Mesangial cell (primary cell): Measurements from ENCODE around the gene NDUFA1. TPM values are rescaled to one million over a fixed set of nuclear protein-coding genes. Genes with fewer than 3 reads are reported as not detected.

ENCODE experiments used
- total RNA-seq: library from RNA; depleted of rRNA; stranded (reverse); fragments of >200 nt; gene quantifications from 2 replicates; pipeline ENCODE4 v1.2.3, GENCODE V29; 2015

The NDUFA1 gene
- 18.9 and 23.2 TPM in 2 replicates for total RNA-seq

DNA sequence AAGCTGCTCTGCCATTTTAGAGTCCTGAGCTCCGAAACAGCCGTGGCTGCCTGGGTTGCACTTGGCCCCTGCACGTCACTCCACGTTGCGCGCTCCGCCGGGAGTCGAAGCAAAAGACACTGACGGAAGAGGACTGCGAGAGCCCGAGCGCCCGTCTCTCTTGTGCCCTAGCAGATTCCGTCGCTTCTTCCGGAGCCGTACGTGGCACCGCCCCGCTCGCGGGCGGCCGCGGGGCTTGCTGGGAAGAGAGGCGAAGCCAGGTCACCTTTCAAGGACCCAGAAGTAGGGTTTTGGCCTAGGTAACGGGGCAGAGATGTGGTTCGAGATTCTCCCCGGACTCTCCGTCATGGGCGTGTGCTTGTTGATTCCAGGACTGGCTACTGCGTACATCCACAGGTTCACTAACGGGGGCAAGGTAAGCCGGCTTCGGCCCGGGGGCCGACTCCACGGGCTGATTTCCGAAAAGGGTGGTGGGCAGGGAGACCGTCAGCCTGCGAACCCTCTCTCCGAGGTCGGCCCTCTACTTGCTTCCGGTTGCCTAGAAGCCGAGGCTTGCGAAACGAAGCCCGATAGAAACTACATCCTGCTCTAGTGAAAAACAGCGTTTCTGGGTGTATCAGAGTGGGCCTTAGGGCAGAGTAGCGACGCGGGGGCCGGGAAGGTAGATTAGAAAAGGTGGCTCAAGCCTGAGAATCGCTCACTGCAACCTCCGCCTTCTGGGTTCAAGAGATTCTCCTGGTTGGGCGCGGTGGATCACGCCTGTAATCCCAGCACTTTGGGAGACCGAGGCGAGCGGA lies at the start of gene NDUFA1, which contains the start of gene RNF113A:
Gene NDUFA1, plus strand, starts transcription at position 234 of the 797 bp plus-strand sequence. Its CDS starts 80 bp downstream, at position 314.
Gene RNF113A, minus strand, starts transcription at position 135 of the 797 bp plus-strand sequence. Its CDS starts 120 bp downstream, at position 15.

DNA sequence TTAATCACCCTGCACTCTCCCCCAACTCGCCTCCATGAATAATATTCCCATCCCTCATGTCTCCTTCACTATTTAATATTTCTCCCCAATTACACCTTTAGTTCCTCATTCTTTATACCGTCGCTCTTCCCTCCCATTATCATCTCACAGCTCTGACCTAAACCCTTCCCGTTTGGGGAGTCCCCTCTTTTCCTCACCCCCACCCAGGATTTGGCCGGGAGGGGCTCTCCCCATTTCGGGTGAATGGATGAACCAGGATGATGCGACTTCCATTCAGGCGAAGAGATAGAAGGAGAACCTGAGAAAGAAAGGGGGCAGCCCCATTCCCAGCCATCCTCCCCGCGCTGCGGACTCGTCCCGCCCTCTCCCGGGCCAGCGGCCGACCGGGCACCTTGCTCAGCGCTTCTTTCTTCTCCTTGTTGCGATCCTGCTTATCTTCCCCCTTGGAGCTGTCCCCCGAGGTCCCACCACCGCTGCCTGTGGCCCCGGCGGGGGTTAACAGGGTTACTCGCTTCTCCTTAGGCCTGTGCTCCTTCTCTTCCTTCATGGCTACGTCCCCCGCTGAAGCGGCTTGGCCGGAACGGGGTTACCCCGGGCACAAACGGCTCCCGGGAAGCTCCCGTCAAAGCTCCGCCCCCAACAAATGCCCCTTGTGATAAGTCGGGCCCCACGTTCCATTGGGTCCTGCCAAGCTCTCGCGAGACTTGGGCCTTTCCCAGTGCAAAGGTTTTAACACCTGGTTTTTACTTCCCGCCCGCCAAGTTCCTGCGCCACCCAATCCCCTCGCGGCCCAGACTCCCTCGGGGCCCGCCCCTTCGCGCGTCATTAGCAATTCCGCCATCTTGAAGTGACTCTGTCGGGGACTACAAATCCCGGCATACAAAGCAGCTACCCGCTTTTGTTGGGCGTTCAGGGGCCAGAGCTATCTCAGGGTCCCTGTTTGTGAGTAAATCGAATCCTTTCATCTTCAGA lies 19.0 kb upstream of the NDUFA1 start, which contains the start of gene UPF3B:
Gene UPF3B, minus strand, starts transcription at position 582 of the 972 bp plus-strand sequence. Its CDS starts 35 bp downstream, at position 547.

DNA sequence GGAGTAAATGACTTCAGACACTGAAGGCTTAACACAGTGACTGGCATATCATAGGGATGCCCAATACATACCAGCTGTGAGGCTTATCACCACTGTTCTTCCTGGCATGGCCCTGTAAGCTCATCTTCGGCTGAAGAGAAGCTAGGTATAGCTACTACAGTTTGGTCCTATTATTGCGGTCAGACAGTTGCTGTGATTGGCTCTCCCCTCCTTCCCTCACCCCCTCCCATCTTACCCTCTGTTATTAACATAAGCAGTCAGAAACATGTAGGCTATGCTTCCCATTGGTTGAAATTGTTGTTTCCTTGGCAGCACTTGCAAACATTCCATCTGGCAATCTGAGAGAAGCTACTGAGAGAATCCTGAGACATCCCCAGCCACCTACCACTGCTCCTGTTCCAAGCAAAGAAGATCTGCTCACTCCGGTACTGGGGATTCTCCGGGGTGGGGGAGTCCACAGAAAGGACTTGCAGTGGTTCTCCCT lies 24.3 kb downstream of the NDUFA1 start, which contains the start of gene AKAP14:
Gene AKAP14, plus strand, starts transcription at position 51 of the 484 bp plus-strand sequence. CDS start 7,331 bp downstream, outside the sequence.

Other genes starting within 250 kb of the NDUFA1 start
- 28.7 and 45.1 TPM in 2 replicates for gene SEPTIN6, start 178.7 kb upstream of the NDUFA1 start, total RNA-seq
- gene SOWAHD, start 113.2 kb upstream of the NDUFA1 start, total RNA-seq: 0.38 TPM in 1 of 2 replicates, not detected in the other
- 2,602 and 2,975 TPM in 2 replicates for gene RPL39, start 80.2 kb upstream of the NDUFA1 start, total RNA-seq
- gene UPF3B, start 18.9 kb upstream of the NDUFA1 start, total RNA-seq: 0.76 and 0.98 TPM in 2 replicates
- 7.7 and 12.9 TPM in 2 replicates for gene RNF113A, start 99 bp upstream of the NDUFA1 start, total RNA-seq
- gene AKAP14, start 24.1 kb downstream of the NDUFA1 start, total RNA-seq: not detected in 2 replicates
- gene NKAP, start 71.9 kb downstream of the NDUFA1 start, total RNA-seq: 2.9 and 3.4 TPM in 2 replicates
- not detected in 2 replicates for gene RHOXF2B, start 205.9 kb downstream of the NDUFA1 start, total RNA-seq
- gene RHOXF1, start 244.1 kb downstream of the NDUFA1 start, total RNA-seq: not detected in 2 replicates